ENCODE measurements around the gene CDHR4.
"Not testable (repeated sequence)": the region's sequence is repeated elsewhere in the genome, so short reads cannot be mapped to it uniquely, and the experiment has no call there.

CDHR4 gene

GRCh38 chr3:49780080-49780974 is 19.3 kb downstream of the CDHR4 start:
- no peak for DNase-seq

GRCh38 chr3:49779358-49780079 is 20.2 kb downstream of the CDHR4 start:
- DNase-seq: no peak

- DNase-seq: not testable (repeated sequence)
These were observed 23.6 kb downstream of the CDHR4 start for GRCh38 chr3:49776101-49776500.

- DNase-seq: no peak
These were observed 24.1 kb downstream of the CDHR4 start for GRCh38 chr3:49775538-49775937.

- no peak for DNase-seq
These were observed 27.0 kb downstream of the CDHR4 start for GRCh38 chr3:49772703-49773102.

- DNase-seq: no peak
These were observed 28.2 kb downstream of the CDHR4 start for GRCh38 chr3:49771340-49771938.

- DNase-seq: no peak
These were observed 29.7 kb downstream of the CDHR4 start for GRCh38 chr3:49769926-49770325.

GRCh38 chr3:49769286-49769915 is 30.3 kb downstream of the CDHR4 start:
- no peak for DNase-seq

GRCh38 chr3:49763981-49764380 is 35.7 kb downstream of the CDHR4 start:
- DNase-seq: no peak

GRCh38 chr3:49761661-49762060 is 38.0 kb downstream of the CDHR4 start:
- no peak for DNase-seq

GRCh38 chr3:49759226-49759625 is 40.4 kb downstream of the CDHR4 start:
- no peak for DNase-seq

GRCh38 chr3:49757197-49757596 is 42.5 kb downstream of the CDHR4 start:
- DNase-seq: no peak

GRCh38 chr3:49756036-49756435 is 43.6 kb downstream of the CDHR4 start:
- no peak for DNase-seq

- no peak for DNase-seq
These were observed 45.1 kb downstream of the CDHR4 start for GRCh38 chr3:49754536-49754935.

- no peak for DNase-seq
These were observed 48.2 kb downstream of the CDHR4 start for GRCh38 chr3:49751501-49751900.

GRCh38 chr3:49750056-49750455 is 49.6 kb downstream of the CDHR4 start:
- DNase-seq: no peak

- DNase-seq: not testable (repeated sequence)
These were observed 50.8 kb downstream of the CDHR4 start for GRCh38 chr3:49748874-49749273.

GRCh38 chr3:49747792-49748480 is 51.7 kb downstream of the CDHR4 start:
- DNase-seq: no peak

- DNase-seq: no peak
These were observed 53.7 kb downstream of the CDHR4 start for GRCh38 chr3:49745986-49746385.
